Progenitor cell of endocrine pancreas (in vitro differentiated cells): Measurements from ENCODE around the gene TFAM. TPM values are rescaled to one million over a fixed set of nuclear protein-coding genes. Genes with fewer than 3 reads are reported as not detected.

Source experiments
- DNase-seq: peaks from one replicate; pipeline ENCODE4 v3.0.0; 2021; ENCODE audit warnings: low spot score; ENCODE audit not compliant: unreplicated experiment
- H3K27ac Mint-ChIP-seq: 2 replicates; pipeline ENCODE4 v1.8.0; 2021; ENCODE audit warnings: mild to moderate bottlenecking, moderate library complexity, mixed read lengths
- H3K27me3 Mint-ChIP-seq: 2 replicates; pipeline ENCODE4 v1.8.0; 2021; ENCODE audit warnings: mixed read lengths
- H3K36me3 Mint-ChIP-seq: 2 replicates; pipeline ENCODE4 v1.8.0; 2022; ENCODE audit warnings: mixed read lengths; ENCODE audit not compliant: insufficient read depth
- H3K4me1 Mint-ChIP-seq: 2 replicates; pipeline ENCODE4 v1.8.0; 2021; ENCODE audit warnings: low read depth, mixed read lengths
- H3K4me3 Mint-ChIP-seq: 2 replicates; pipeline ENCODE4 v1.8.0; 2021; ENCODE audit warnings: low read depth, mild to moderate bottlenecking, moderate library complexity, mixed read lengths
- H3K9me3 Mint-ChIP-seq: 2 replicates; pipeline ENCODE4 v1.8.0; 2021; ENCODE audit warnings: low read depth, mixed read lengths
- total RNA-seq: library from RNA; stranded (reverse); gene quantifications from 2 replicates; pipeline ENCODE4 v1.2.1, GENCODE V29; 2021
- TF ChIP-seq, protein P1 (sequence below): fragments of 200-600 bp; sonication (generic); IDR thresholded peaks from one replicate; pipeline ENCODE4 v1.5.0; 2021; ENCODE audit warnings: antibody characterized with exemption, mild to moderate bottlenecking; ENCODE audit not compliant: unreplicated experiment

Gene TFAM
- total RNA-seq, 1 donor from 2014 or later: 53.5 TPM

DNA sequence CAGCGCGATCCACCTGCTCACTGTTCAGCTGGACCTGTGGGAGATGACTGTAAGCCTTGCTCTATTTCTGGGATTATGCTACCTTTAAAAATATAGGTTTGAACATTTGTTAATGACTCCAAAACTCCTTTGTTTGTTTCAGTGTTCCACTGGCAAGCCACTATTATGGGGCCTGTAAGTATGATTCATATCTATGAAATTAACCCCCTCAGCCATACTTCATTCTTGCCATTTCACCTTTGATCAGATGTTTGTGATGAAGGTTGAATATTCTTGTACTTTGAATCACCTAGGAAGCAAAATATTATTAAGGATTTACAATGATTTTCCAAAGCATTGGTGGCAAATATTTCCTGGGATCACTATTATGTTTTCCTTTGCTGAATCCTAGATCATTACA is 23.9 kb upstream of the TFAM start:
- peaks cover 1% of the 10 kb centered on the region for H3K4me1 Mint-ChIP-seq
- peaks cover 2% of the 10 kb centered on the region for H3K36me3 Mint-ChIP-seq
- H3K4me3 Mint-ChIP-seq: no peak overlapping the region
- DNase-seq: no peak
- TF ChIP-seq, protein P1, sequence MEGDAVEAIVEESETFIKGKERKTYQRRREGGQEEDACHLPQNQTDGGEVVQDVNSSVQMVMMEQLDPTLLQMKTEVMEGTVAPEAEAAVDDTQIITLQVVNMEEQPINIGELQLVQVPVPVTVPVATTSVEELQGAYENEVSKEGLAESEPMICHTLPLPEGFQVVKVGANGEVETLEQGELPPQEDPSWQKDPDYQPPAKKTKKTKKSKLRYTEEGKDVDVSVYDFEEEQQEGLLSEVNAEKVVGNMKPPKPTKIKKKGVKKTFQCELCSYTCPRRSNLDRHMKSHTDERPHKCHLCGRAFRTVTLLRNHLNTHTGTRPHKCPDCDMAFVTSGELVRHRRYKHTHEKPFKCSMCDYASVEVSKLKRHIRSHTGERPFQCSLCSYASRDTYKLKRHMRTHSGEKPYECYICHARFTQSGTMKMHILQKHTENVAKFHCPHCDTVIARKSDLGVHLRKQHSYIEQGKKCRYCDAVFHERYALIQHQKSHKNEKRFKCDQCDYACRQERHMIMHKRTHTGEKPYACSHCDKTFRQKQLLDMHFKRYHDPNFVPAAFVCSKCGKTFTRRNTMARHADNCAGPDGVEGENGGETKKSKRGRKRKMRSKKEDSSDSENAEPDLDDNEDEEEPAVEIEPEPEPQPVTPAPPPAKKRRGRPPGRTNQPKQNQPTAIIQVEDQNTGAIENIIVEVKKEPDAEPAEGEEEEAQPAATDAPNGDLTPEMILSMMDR: no peak
- no peaks in the 10 kb centered on the region for H3K27me3 Mint-ChIP-seq
- H3K9me3 Mint-ChIP-seq: no peaks in the 10 kb centered on the region
- no peak overlapping the region for H3K27ac Mint-ChIP-seq

DNA sequence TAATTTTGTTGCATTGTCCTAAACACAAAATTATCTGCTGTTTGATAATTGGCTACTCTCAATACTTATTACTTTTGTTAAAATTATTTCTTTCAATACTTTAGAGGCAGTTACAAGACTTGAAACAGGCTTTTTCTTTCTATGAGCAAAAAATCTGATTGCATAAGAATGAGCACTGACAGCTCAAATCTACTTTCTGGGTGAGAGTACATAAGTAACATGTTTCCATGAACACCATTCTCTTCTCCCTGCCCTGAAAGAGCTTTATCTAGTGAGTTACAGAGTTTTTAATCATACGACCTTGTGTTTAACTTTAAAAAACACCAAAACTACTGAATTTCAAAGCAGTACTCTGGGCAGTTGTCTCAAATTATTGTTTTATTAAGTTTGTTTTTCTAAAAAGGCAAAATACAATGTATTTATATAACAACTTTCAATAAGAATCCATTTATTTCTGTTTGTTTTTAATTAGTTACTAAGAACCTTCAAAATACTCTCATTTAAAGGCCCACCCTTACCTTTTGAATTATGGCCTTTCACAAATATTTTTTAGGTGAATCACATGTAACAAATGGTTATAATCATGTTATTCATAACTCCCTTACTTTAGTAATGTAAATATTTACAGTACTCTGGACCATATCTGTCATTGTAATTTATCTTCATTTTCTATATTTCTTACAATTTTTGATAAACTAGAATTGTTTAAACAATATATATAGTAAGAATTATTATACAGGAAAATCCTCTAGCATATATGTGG is 23.0 kb upstream of the TFAM start:
- H3K4me1 Mint-ChIP-seq: peaks cover 1% of the 10 kb centered on the region
- H3K27ac Mint-ChIP-seq: no peak overlapping the region

DNA sequence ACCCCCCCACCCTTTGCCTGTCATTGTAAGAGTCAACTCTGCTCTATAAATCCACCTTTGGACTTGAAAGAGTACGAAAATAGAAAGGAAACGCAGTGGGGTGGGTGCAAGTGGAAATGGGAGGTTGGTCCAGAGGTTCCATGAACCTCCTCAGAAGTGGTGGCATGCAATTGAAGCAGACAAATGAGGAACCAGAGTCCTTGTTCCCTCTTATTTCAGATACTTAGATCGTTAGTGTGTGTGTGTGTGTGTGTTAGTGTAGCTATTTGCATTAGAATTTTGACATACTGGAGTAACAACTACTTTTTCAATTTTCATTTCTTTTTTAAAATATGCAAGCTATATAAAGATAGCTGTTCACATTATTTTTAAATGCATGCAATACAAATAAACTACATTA is 18.1 kb upstream of the TFAM start:
- no peak overlapping the region for H3K27ac Mint-ChIP-seq
- H3K27me3 Mint-ChIP-seq: no peaks in the 10 kb centered on the region
- H3K4me3 Mint-ChIP-seq: no peak overlapping the region
- DNase-seq: no peak
- H3K4me1 Mint-ChIP-seq: peaks cover 5% of the 10 kb centered on the region
- TF ChIP-seq, protein P1: no peak
- H3K36me3 Mint-ChIP-seq: peaks cover 2% of the 10 kb centered on the region
- no peaks in the 10 kb centered on the region for H3K9me3 Mint-ChIP-seq

More for the DNA sequence above, 23.0 kb upstream of the TFAM start:
- H3K27me3 Mint-ChIP-seq: no peaks in the 10 kb centered on the region
- H3K9me3 Mint-ChIP-seq: no peaks in the 10 kb centered on the region
- no peak overlapping the region for H3K4me3 Mint-ChIP-seq
- H3K36me3 Mint-ChIP-seq: peaks cover 2% of the 10 kb centered on the region
- no peak for DNase-seq
- TF ChIP-seq, protein P1: no peak

DNA sequence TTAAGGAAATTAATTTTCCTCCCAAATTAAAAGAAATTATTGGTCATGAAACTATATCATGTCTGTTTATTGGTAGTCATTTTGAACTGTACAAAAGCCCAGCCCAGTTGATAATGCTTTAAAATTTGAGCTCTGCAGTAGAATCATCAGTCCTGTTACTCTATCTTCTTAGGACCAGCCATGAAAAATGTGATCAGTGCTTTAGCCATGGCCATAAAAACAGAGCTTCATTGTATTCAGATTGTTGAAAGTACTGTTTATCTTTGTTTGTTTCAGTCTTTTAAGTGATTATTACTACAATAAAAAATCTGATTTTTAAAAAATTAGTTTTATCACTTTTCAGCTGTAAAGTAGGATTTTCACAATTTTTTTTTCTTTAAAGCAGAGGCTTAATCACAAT is 13.7 kb upstream of the TFAM start:
- Mint-ChIP-seq H3K36me3 (peaks cover 3% of the 10 kb centered on the region), H3K27me3 (no peaks in the 10 kb centered on the region), H3K4me3 (no peak overlapping the region), H3K4me1 (peaks cover 7% of the 10 kb centered on the region), H3K27ac (no peak overlapping the region), H3K9me3 (no peaks in the 10 kb centered on the region)
- DNase-seq: no peak
- TF ChIP-seq, protein P1: no peak

DNA sequence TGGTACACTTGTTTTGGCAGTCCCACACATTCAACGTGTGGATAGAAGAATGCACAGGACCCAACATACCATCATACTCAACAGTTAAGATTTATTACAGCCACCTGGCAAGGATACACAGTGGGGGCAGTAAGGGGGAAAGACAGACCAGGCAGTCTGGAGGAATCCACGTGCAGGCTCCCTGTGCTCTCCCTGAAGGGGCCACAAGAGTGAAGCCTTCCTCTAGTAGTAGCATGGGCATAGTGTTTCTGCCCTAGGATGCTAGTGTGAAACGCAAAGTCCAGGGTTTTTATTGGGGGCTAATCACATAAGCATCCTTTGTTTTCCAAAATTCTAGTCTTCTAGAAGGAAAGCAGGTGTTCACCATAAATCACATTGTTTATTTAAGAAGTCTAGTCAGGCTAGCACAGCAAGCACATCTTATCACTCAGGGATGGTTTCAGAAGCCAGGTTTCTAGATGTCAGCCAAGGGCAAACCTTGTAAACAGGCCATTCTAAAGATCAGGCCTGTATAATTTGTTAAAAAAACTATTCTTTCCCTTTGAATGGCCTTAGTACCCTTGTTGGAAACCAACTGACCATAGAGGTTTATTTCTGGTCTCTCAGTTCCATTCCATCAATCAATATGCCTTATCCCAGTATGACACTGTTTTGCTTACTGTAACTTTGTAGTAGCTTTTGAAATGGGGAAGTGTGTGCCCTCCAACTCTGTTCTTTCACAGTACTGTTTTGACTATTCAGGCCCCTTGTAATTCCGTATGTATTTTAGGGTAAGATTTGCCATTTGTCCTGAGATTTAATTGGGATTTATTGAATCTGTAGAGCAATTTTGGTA is 12.4 kb upstream of the TFAM start:
- Mint-ChIP-seq H3K27me3 (no peaks in the 10 kb centered on the region), H3K36me3 (peaks cover 3% of the 10 kb centered on the region), H3K4me1 (peaks cover 7% of the 10 kb centered on the region), H3K27ac (no peak overlapping the region), H3K9me3 (no peaks in the 10 kb centered on the region), H3K4me3 (no peak overlapping the region)
- no peak for DNase-seq
- TF ChIP-seq, protein P1: no peak
